Measurements from ENCODE around the gene RHOC.

GRCh38 chr1:112666946-112667345 is 40.0 kb downstream of the RHOC start:
- no peak for TF ChIP-seq POLR2A (IDR thresholded peaks at IDR 0.05; ENCODE audit: extremely low read depth, insufficient read length)
- TF ChIP-seq MAX (IDR thresholded peaks at IDR 0.05; ENCODE audit: low read depth, low read length) = no peak
- TF ChIP-seq CTCF (IDR thresholded peaks at IDR 0.05; ENCODE audit: low read depth, low read length) = no peak
- TF ChIP-seq MYC (IDR thresholded peaks at IDR 0.05; ENCODE audit: low read depth, low read length) = no peak

All from NB4 (cell line).